GM18520 (cell line): ENCODE results near the gene POU4F1.

Experiments
- ATAC-seq: cut with Tn5 transposase; IDR thresholded peaks from one replicate; pipeline ENCODE4 v1.9.1; 2021; ENCODE audit not compliant: unreplicated experiment

Gene POU4F1

GRCh38 chr13:78593652-78594455, 9.5 kb downstream of the POU4F1 start:
- no peak for ATAC-seq

- ATAC-seq: no peak
These were observed 10.2 kb downstream of the POU4F1 start for GRCh38 chr13:78593129-78593528.

DNA sequence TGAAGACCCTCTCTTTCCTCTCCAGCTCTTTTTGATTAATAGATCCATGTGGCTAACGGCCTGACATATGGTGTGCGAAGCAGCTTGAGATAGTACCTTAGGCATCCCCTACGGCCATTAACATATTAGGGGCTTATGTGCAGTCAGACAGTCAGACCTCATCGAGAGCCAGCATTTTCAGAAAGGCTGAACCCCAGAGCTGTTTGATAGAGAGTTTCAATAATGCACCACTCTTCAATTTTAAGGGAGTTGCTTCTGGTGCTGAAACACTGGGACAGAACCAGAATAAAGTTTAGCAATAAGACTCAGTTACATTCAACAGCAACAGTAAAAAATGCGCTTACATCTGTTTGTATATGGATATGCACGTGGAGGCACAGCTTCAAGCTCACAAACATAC, 10.8 kb downstream of the POU4F1 start:
- no peak for ATAC-seq

DNA sequence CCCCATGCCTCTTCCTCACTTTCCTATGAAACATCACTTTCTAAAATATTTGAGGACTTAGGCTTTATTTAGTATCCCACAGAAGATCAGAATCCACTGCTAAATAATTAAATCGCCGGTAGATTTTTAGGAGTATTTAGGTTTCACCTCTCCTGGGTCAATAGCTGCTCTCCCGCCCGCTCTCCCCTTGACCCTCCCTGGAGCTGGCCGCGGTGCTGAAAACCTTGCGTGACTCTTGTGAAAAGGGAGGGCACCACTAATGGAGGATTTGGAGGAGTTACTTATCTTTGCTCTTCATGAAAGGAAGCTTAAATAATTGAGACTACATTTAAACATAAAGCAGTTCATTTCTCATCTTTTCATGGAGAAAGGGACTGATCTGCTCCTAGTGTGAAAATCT, 14.1 kb downstream of the POU4F1 start:
- no peak for ATAC-seq

DNA sequence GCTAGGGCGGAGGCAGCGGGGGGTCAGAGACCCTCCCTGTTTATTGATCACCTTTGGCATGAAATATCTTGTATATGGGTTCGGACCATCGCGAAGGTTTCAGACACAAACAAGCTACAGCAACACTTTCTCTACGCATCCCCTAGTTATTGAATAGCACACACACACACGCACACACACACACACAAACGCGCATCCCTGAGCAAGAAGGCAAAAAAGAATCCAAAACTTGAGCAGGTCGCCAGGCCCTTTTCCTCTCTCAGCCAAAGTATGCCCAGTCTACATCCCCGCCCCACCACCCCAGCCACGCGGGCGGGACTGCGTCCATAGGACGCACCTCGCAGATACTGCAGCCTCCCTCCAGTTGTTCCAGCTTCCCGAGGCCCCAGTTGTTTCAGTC, 16.0 kb downstream of the POU4F1 start:
- ATAC-seq: no peak

DNA sequence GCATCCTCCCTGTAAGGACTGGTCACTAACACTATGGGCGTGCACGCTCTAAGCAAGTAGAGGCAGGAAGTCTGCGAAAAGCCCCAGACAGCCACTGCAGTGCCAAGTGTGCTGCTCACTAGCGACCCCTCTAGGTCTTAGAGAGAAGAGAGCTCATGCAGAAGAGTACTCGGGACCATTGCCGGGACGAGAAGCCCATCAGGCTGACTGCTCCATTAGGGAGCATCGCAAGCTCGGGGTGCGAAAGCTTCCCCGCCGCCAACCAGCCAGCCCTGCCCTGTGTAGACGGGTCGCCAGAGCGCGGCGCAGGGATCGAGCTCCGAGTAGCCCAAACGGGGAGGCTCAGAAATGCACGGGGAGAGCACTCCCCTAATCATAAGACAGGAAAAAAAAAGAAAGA, 16.6 kb downstream of the POU4F1 start:
- no peak for ATAC-seq

DNA sequence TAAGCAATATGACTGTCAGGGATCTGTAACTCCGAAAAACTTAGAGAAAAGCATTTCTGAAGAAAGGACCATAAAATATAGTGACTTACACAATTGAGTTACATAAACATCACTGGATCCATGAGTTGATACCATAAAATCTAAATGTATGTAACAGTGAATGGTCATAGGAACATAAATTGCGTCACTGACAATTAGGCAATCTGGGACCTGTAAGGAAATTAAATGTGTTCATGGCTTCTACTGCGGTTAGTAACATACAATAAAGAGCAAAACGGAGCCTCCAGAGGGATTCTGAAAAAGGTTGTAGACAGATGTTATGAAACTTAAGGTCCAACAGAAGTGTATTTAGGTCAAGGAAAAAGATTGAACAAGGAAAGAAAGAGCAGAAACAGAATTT, 27.1 kb downstream of the POU4F1 start:
- no peak for ATAC-seq

DNA sequence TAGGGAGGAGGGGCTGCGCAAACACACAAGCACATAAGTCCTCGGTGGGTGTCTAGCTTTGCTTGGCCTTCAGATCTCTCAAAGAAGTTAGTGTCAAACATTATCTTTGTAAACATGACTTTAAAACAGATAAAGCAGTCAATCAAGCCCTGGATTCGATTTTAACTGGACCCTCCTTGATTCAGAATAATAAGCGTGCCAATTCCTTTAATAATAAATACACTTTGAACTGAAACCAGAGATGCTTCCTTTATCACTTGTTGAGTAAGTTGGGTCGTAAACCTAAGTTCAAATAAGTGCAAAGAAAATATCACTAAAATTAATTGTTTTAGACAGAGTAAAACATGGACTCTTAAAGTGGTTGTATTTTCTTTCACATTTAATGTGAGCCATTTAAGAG, 30.9 kb downstream of the POU4F1 start:
- ATAC-seq: no peak

- no peak for ATAC-seq
These were observed 34.3 kb downstream of the POU4F1 start for GRCh38 chr13:78569029-78569428.

GRCh38 chr13:78566631-78567030, 36.7 kb downstream of the POU4F1 start:
- ATAC-seq: no peak

DNA sequence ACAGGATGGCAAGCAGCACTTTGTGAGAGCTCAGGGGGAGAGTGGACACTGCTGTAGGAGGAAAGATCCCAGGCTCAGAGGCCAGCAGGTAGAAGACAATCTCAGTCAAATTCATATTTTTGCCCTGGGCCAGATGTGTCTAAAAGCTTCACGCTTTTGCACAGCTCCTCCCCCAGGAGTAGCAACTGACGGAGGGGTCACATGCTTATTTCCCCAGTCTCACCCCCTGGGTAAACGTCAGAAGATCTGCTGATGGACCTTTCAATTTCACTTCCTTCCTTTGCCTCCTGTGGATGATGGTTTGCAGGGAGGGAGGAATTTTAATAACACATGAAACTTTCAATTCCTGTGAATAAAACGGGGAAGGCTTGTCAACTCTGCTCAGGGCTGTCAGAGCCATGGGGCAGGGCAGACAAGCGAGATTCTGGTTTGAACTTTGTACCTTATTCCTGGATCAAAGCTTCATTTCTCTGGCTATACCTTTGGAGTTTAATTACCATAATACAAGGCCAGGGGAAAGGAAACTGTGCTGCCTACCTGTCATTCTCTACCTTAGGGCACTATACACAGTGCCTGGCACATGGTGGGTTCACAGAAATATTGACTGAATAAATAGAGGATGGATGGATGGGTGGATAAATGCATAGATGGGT, 41.0 kb downstream of the POU4F1 start:
- ATAC-seq: no peak
